ENCODE data around the gene FAM222B. TPM values are rescaled to one million over a fixed set of nuclear protein-coding genes. Genes with fewer than 3 reads are reported as not detected.

Gene FAM222B
- total RNA-seq, 2 donors from 2014 or later = 19.9 to 23.4 TPM

- peaks cover 23 to 50% of the 10 kb centered on the region in 2 donors for H3K4me1 ChIP-seq (ENCODE audit: control insufficient read depth in 1 of 2, low read depth in 2 of 2)
- TF ChIP-seq CTCF (IDR thresholded peaks at IDR 0.05) = no peak
- no peak for DNase-seq (ENCODE audit: low spot score)
These were observed 95.4 kb downstream of the FAM222B start for GRCh38 chr17:28747051-28747691.

GRCh38 chr17:28746611-28747050 is 96.0 kb downstream of the FAM222B start:
- ATAC-seq (ENCODE audit: insufficient number of reproducible peaks, low FRiP score, low read depth) (no peak), DNase-seq (ENCODE audit: low spot score) (no peak)
- Histone ChIP-seq H3K27ac (peak overlapping the region; percentile 83 to 86), H3K4me3 (no peak overlapping the region), H3K9me3 (no peaks in the 10 kb centered on the region), H3K36me3 (peaks cover 6% of the 10 kb centered on the region), H3K4me1 (ENCODE audit: control insufficient read depth in 1 of 2, low read depth in 2 of 2) (peaks cover 23 to 50% of the 10 kb centered on the region in 2 donors), H3K27me3 (replicated peaks; ENCODE audit: insufficient read depth) (no peaks in the 10 kb centered on the region)
- no peak for TF ChIP-seq CTCF (IDR thresholded peaks at IDR 0.05)

More at GRCh38 chr17:28747051-28747691, 95.4 kb downstream of the FAM222B start:
- peak overlapping the region; percentile 83 to 86 for H3K27ac ChIP-seq
- H3K4me3 ChIP-seq = no peak overlapping the region
- ATAC-seq (ENCODE audit: insufficient number of reproducible peaks, low FRiP score, low read depth) = no peak
- H3K36me3 ChIP-seq = peaks cover 6% of the 10 kb centered on the region
- no peaks in the 10 kb centered on the region for H3K27me3 ChIP-seq (replicated peaks; ENCODE audit: insufficient read depth)
- H3K9me3 ChIP-seq = no peaks in the 10 kb centered on the region

- Histone ChIP-seq H3K4me1 (ENCODE audit: control insufficient read depth in 1 of 2, low read depth in 2 of 2) (peaks cover 23 to 50% of the 10 kb centered on the region in 2 donors), H3K36me3 (peaks cover 6% of the 10 kb centered on the region), H3K4me3 (peak overlapping the region; percentile 88), H3K27me3 (replicated peaks; ENCODE audit: insufficient read depth) (no peaks in the 10 kb centered on the region), H3K27ac (peak overlapping the region; percentile 83 to 86), H3K9me3 (no peaks in the 10 kb centered on the region)
- no peak for TF ChIP-seq CTCF (IDR thresholded peaks at IDR 0.05)
- DNase-seq (ENCODE audit: low spot score) = no peak
- ATAC-seq (ENCODE audit: insufficient number of reproducible peaks, low FRiP score, low read depth) = no peak
These were observed 96.7 kb downstream of the FAM222B start for GRCh38 chr17:28745786-28746411.

GRCh38 chr17:28744972-28745785 is 97.4 kb downstream of the FAM222B start:
- Histone ChIP-seq H3K4me1 (ENCODE audit: control insufficient read depth in 1 of 2, low read depth in 2 of 2) (peaks cover 23 to 50% of the 10 kb centered on the region in 2 donors), H3K4me3 (peak overlapping the region; percentile 88), H3K27ac (peak overlapping the region; percentile 83 to 86), H3K36me3 (peaks cover 6% of the 10 kb centered on the region), H3K27me3 (replicated peaks; ENCODE audit: insufficient read depth) (no peaks in the 10 kb centered on the region), H3K9me3 (no peaks in the 10 kb centered on the region)
- DNase-seq (ENCODE audit: low spot score) (no peak), ATAC-seq (ENCODE audit: insufficient number of reproducible peaks, low FRiP score, low read depth) (no peak)
- no peak for TF ChIP-seq CTCF (IDR thresholded peaks at IDR 0.05)

Data from thoracic aorta (tissue), 2 donors.